ELF-1 (cell line): Measurements from ENCODE around the gene TMOD1.
"Not testable (repeated sequence)": the region's sequence is repeated elsewhere in the genome, so short reads cannot be mapped to it uniquely, and the experiment has no call there.

ENCODE experiments used
- DNase-seq: peaks from one replicate; pipeline ENCODE4 v3.0.0-alpha.2; 2016; ENCODE audit warnings: low read depth, low spot score

Gene TMOD1

GRCh38 chr9:97498846-97499245, 2.6 kb upstream of the TMOD1 start:
- not testable (repeated sequence) for DNase-seq

- no peak for DNase-seq
Measured at GRCh38 chr9:97500263-97500662, 1.2 kb upstream of the TMOD1 start.

DNA sequence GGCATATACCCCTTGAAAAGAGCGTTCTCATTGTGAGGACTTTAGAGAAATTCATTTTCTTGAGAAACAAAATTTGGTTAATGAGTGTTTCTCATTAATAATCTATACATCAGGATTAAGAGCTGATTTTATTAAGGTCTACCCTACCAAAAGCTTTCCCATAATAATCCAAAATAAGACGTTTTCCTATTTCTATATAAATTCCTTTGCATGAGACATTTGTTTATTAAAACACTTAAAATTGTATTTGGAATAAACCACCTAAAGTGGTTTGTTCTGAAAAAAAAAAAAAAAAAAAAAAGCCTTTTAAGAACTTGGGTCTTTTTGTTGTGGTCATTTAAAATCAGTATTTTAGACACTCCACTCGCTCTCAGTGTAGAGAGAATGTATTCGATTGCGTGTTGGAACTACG, 695 bp upstream of the TMOD1 start:
- DNase-seq = no peak

GRCh38 chr9:97501972-97502221, 431 bp downstream of the TMOD1 start:
- DNase-seq = no peak

- DNase-seq = peak; percentile 34
Measured at GRCh38 chr9:97502222-97502983, 937 bp downstream of the TMOD1 start.

DNA sequence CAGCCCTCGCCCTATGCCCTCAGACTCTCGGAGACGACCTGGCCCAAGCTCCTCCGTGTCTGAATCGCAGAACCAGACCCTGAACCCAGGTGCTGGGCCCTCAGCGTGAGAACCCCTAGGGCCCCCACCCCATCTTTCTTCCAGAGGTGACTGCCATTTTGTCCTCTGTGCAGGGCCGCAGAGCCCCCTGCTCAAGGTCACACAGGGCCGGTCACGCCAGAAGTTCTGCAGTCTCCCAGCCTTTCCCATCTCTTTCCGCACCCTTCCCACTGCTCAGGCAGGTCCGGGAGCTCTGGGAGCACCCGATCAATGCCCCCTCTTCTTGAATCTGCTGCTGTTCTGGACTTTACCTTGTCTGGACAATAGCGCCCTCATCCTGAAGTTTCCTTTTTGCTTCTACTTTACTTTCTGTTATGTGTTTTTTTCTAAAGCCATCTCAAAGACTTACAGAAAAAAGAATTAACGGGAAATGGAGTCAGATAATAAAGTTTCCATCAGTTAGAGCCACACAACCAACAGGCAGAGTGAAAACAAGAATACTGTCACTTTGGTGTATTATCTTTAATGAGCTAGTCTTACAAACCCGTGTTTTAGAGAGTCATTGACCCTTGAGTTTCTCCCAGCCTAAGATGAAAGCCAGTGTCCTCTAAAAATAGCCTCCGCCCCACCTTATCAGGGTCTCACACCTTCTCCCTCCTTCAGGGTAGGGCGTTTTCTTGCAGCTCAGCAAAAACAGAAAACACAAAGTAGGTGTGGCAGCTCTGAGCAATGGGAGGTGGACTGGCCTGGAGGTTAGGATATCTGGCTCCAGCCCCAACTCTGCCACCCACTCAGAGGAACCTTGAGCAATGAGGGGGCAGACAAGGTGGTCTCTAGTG, 1.8 kb downstream of the TMOD1 start:
- no peak for DNase-seq

DNA sequence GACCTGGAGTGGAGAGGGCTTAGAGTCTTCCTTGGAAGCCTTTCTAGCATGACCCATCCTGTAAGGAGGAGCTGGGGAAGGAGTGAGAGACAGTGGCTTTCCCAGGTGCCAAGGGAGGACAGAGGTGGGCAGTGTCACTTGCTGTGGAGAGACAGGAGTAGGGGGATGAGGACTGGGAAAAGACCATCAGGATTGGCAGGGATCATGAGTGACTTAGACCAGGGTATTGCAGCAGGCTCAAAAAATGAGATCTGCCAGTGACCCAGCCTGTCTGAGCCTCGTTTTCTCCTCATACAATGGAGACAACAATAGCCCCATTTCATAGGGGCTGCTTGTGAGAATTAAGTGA, 2.4 kb downstream of the TMOD1 start:
- DNase-seq = no peak

DNA sequence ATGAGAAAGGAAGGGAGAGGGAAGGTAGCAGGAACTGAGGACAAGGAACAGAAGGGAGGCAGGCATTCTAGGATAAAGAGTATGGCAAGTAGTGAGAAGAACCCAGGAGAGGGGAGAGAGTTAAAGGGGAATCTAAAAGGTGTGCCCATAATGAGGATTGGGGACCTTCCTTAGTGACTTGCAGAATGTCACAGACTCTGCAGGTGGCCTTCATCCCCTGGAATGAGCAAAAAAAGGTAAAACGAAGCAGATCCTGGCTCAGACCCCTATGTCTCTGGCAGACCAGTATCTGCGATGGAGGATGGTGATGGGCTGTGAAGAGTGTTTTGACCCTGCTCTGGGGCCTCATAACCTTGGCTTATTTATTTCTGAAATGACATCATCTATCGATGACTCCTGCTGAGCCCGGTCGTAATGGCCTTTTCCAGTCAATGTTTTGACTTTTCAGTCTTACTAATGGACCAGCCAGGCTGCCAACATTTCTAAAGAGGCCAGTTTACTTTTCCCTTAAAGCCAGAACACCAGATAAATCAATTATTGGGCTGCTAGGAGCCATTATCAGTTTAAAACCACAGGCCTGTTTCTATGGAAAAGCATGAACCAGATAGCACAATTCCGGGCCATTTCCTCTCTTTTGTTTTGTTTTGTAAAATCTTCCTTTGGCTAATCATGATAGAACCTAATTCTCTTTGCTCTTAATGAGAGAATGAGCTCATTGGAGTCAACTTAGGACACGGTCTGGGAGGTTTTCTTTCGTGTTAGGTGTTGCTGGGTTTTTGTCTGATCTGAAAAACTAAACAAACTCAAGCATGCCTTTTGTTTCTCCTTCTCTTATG, 3.1 kb downstream of the TMOD1 start:
- DNase-seq = no peak

GRCh38 chr9:97505845-97506244, 4.4 kb downstream of the TMOD1 start:
- no peak for DNase-seq

DNA sequence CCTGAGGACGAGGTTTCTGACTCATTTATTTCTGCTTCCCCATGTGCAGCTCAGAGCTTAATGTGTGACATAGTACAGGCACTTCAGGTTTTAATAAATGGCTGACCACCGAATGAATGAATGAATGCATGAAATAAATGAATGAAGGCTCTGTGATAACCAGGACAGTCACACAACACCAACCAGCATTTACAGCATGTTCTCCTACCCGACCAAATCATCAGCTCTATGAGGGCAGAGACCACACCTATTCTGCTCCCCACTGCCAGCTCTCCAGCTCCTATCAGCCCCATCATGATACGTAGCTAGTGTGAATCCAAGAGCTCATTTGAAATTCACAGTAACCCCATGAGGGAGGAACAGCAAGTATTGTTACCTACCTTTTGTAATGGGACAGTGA, 4.8 kb downstream of the TMOD1 start:
- no peak for DNase-seq

- no peak for DNase-seq
Measured at GRCh38 chr9:97506787-97507186, 5.3 kb downstream of the TMOD1 start.

- DNase-seq = no peak
Measured at GRCh38 chr9:97507428-97507984, 6.0 kb downstream of the TMOD1 start.

GRCh38 chr9:97508852-97509251, 7.4 kb downstream of the TMOD1 start:
- DNase-seq = no peak

DNA sequence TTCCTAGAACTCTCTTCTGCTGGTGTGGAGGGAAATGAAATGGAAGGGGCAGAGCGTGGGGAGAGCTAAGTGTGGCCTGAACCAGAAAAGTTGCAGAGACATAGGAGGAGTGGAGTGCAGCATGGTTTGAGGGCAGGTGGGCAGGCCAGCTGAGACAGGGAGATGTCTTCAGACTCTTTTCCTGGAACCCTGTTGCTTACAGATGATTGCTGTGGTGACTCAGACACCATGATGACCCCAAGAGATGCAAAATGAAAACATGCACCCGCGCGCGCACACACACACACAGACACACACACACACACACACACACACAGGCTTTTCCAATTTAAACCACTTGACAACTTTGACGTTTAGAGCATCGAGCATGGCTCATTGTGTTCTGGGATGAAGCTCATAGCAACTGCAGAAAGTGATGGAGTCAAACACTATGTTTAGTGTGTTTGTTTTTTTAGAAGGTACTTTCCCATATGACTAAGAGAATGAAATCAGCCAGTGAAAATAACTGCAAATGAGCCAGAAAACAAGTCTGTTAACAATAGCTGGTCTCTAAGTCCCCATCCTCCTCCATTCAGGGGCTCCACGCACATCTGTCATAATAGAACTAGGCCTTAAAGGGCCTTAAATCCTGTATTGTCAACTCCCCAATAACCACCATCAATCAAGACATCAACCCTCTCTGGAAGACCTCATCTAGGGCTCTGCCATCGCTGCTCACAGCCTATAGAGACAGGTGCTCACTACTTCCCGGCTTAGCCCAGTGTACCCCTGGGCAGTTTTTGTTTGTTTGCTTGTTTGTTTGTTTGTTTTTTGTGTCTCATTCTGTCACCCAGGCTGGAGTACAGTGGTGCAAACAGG, 9.6 kb downstream of the TMOD1 start:
- DNase-seq = no peak

GRCh38 chr9:97511655-97512427, 10.4 kb downstream of the TMOD1 start:
- DNase-seq = no peak

DNA sequence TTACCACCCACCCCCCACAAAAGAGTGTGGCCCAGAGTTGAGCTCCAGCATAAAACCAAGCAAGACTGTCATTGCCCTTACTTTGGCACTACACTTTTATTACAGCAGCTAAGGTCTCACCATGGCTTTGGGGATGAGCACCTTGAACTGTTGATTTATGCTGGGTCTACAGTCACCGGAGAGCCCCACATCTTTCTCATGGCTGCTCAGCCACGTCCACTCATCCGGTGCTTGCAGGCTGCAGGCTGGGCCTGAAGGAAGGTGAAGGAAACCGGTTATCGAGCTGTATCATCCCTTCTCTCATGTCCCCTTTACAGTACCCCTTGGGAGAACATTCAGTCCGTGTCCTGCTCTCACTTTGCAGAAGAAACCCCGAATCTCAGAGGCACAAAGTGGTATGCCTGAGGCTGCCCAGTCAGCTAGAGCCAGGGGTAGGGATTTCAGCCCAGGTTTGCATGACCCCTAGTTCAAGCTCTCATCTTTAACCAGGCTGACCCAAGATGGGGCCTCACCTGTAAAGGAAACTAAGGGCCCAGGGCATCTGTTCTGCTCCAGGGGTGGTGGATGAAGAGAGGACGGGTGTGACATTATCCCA, 11.6 kb downstream of the TMOD1 start:
- DNase-seq = no peak

DNA sequence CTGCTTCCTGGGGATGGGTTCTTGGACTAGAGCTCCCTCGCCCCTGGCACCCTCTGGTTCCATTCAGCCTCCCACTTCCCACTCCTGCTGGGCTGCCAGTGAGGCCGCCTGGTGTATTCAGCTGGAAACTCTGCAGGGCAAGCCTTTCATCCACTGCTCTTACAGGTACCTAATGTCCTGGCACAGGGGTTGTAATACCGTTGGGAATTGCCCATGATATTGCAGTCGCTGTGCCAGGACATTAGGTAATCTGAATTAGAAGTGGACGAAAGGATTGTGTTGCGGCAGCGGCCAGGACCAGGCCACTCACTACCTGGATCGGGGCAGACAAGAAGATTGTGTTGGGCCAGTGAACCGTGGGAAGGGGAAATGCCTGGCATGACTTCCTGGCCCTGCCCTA, 13.1 kb downstream of the TMOD1 start:
- DNase-seq = no peak

DNA sequence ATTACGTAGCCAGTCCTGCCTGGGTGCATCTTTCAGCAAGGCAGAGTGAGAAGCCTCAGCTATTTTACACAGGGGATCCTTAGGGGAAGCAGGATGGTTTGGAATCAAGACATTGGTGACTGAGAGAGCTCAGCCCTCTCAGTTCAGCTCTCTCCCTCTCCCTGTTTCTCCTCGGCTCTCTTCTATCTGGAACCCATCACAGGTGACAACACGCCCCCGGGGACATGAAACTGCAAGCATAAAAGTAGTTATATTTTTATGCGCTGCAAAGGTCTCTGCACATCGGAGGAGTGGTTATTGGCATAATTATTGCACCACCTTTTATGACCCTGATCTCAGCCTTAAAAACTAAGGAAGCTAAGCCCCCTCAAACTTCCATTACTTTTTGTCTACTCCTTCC, 14.2 kb downstream of the TMOD1 start:
- no peak for DNase-seq

- DNase-seq = no peak
Measured at GRCh38 chr9:97516111-97516510, 14.6 kb downstream of the TMOD1 start.
